Measurements from ENCODE around the gene TTBK2.

Gene TTBK2

GRCh38 chr15:42728972-42729371, 191.6 kb downstream of the TTBK2 start:
- Histone ChIP-seq H3K27ac (ENCODE audit: low read length) (no peak overlapping the region), H3K79me2 (ENCODE audit: low read length) (no peaks in the 10 kb centered on the region), H4K20me1 (ENCODE audit: insufficient read depth, low read length) (no peaks in the 10 kb centered on the region), H3K36me3 (replicated peaks; ENCODE audit: insufficient read depth, low read length) (no peaks in the 10 kb centered on the region; the same call in 1 of the 2 replicates), H3K27me3 (replicated peaks; ENCODE audit: insufficient read depth, low read length) (no peaks in the 10 kb centered on the region), H3K9ac (ENCODE audit: low read length) (no peak overlapping the region), H3K9me2 (replicated peaks; ENCODE audit: insufficient read depth, low read length) (no peaks in the 10 kb centered on the region), H3K4me1 (ENCODE audit: low read length) (no peaks in the 10 kb centered on the region), H3F3A (ENCODE audit: insufficient read depth, low read length) (no peaks in the 10 kb centered on the region), H2AFZ (ENCODE audit: low read length) (no peak overlapping the region), H3K4me3 (ENCODE audit: low read length) (no peak overlapping the region), H3K4me2 (ENCODE audit: low read depth, low read length) (no peak overlapping the region), H3K9me3 (replicated peaks; ENCODE audit: insufficient read depth, low read length) (no peaks in the 10 kb centered on the region)
- TF ChIP-seq EZH2phosphoT487 (IDR thresholded peaks at IDR 0.05; ENCODE audit: low read length) (no peak), CTCF (IDR thresholded peaks at IDR 0.05; ENCODE audit: low read length) (no peak), EZH2 (optimal IDR thresholded peaks at IDR 0.05; ENCODE audit: low read depth, low read length) (no peak)
- DNase-seq = no peak

GRCh38 chr15:42728560-42728959, 192.0 kb downstream of the TTBK2 start:
- no peaks in the 10 kb centered on the region for H4K20me1 ChIP-seq (ENCODE audit: insufficient read depth, low read length)
- no peaks in the 10 kb centered on the region for H3K4me1 ChIP-seq (ENCODE audit: low read length)
- H3K9me3 ChIP-seq (replicated peaks; ENCODE audit: insufficient read depth, low read length) = no peaks in the 10 kb centered on the region
- H3K27ac ChIP-seq (ENCODE audit: low read length) = no peak overlapping the region
- no peak overlapping the region for H2AFZ ChIP-seq (ENCODE audit: low read length)
- no peaks in the 10 kb centered on the region for H3K9me2 ChIP-seq (replicated peaks; ENCODE audit: insufficient read depth, low read length)
- H3K27me3 ChIP-seq (replicated peaks; ENCODE audit: insufficient read depth, low read length) = no peaks in the 10 kb centered on the region
- H3F3A ChIP-seq (ENCODE audit: insufficient read depth, low read length) = no peaks in the 10 kb centered on the region
- H3K4me3 ChIP-seq (ENCODE audit: low read length) = no peak overlapping the region
- no peak for DNase-seq
- H3K79me2 ChIP-seq (ENCODE audit: low read length) = no peaks in the 10 kb centered on the region
- H3K4me2 ChIP-seq (ENCODE audit: low read depth, low read length) = no peak overlapping the region
- TF ChIP-seq EZH2 (optimal IDR thresholded peaks at IDR 0.05; ENCODE audit: low read depth, low read length) = no peak
- TF ChIP-seq CTCF (IDR thresholded peaks at IDR 0.05; ENCODE audit: low read length) = no peak
- no peak for TF ChIP-seq EZH2phosphoT487 (IDR thresholded peaks at IDR 0.05; ENCODE audit: low read length)
- no peaks in the 10 kb centered on the region; the same call in 1 of the 2 replicates for H3K36me3 ChIP-seq (replicated peaks; ENCODE audit: insufficient read depth, low read length)
- no peak overlapping the region for H3K9ac ChIP-seq (ENCODE audit: low read length)

GRCh38 chr15:42727750-42728381, 192.7 kb downstream of the TTBK2 start:
- H3K4me2 ChIP-seq (ENCODE audit: low read depth, low read length) = no peak overlapping the region
- TF ChIP-seq EZH2 (optimal IDR thresholded peaks at IDR 0.05; ENCODE audit: low read depth, low read length) (no peak), CTCF (IDR thresholded peaks at IDR 0.05; ENCODE audit: low read length) (no peak), EZH2phosphoT487 (IDR thresholded peaks at IDR 0.05; ENCODE audit: low read length) (no peak)
- H3K4me1 ChIP-seq (ENCODE audit: low read length) = no peaks in the 10 kb centered on the region
- H3K9me3 ChIP-seq (replicated peaks; ENCODE audit: insufficient read depth, low read length) = no peaks in the 10 kb centered on the region
- no peak overlapping the region for H2AFZ ChIP-seq (ENCODE audit: low read length)
- no peaks in the 10 kb centered on the region for H3K9me2 ChIP-seq (replicated peaks; ENCODE audit: insufficient read depth, low read length)
- H3K4me3 ChIP-seq (ENCODE audit: low read length) = no peak overlapping the region
- H3F3A ChIP-seq (ENCODE audit: insufficient read depth, low read length) = no peaks in the 10 kb centered on the region
- H3K79me2 ChIP-seq (ENCODE audit: low read length) = no peaks in the 10 kb centered on the region
- no peak overlapping the region for H3K27ac ChIP-seq (ENCODE audit: low read length)
- H3K36me3 ChIP-seq (replicated peaks; ENCODE audit: insufficient read depth, low read length) = no peaks in the 10 kb centered on the region
- no peaks in the 10 kb centered on the region for H4K20me1 ChIP-seq (ENCODE audit: insufficient read depth, low read length)
- no peak overlapping the region for H3K9ac ChIP-seq (ENCODE audit: low read length)
- DNase-seq = no peak
- no peaks in the 10 kb centered on the region for H3K27me3 ChIP-seq (replicated peaks; ENCODE audit: insufficient read depth, low read length)

All from MM.1S (cell line).